ENCODE results near the gene TCN2. TPM values are rescaled to one million over a fixed set of nuclear protein-coding genes. Genes with fewer than 3 reads are reported as not detected.

The TCN2 gene
- total RNA-seq, 1 experiment from 2014 or later = 2.4 TPM

- intact Hi-C loops (cut with micrococcal nuclease; ENCODE audit: unreplicated experiment) = no loop called here
- POLR2A ChIA-PET = no interaction called here
- CTCF ChIA-PET = no interaction called here
- TF ChIP-seq CTCF (IDR thresholded peaks at IDR 0.05) = no peak
- no peak for TF ChIP-seq POLR2AphosphoS5 (IDR thresholded peaks at IDR 0.05; ENCODE audit: low read depth, low read length)
- no peak for TF ChIP-seq SIN3A (IDR thresholded peaks at IDR 0.05; ENCODE audit: borderline replicate concordance, insufficient read depth, low read depth, low read length)
- no peak for TF ChIP-seq TCF7L2 (IDR thresholded peaks at IDR 0.05; ENCODE audit: low read depth, low read length)
- no peak for TF ChIP-seq REST (IDR thresholded peaks at IDR 0.05; ENCODE audit: insufficient read depth in 1 of 2, low read depth in 2 of 2, low read length in 1 of 2)
- BruUV-seq (replicated peaks) = no TSS peak
- H3K4me3 ChIP-seq (ENCODE audit: low read depth in 2 of 2, low read length in 2 of 2) = no peak overlapping the region
- no peaks in the 10 kb centered on the region for H3K27me3 ChIP-seq (ENCODE audit: control insufficient read depth, insufficient read depth, low read length)
- 0 out of 2 replicates have a peak, but pooled peaks cover 2% of the 10 kb centered on the region for H3K36me3 ChIP-seq (ENCODE audit: control insufficient read depth, insufficient read depth, low read length)
- no peaks in the 10 kb centered on the region for H3K9me3 ChIP-seq (ENCODE audit: control insufficient read depth, insufficient read depth, low read depth, low read length)
- in situ Hi-C loops (cut with HindIII; ENCODE audit: low pct_unique_long_range_greater_than_20kb, low sequenced_read_pairs) = no loop called here
- ATAC-seq (0 out of 2 replicates have a peak, but pooled peaks have one; percentile 26), DNase-seq (ENCODE audit: low read depth, low spot score) (no peak)
- peaks cover 11% of the 10 kb centered on the region for H3K4me1 ChIP-seq (ENCODE audit: control insufficient read depth, insufficient read depth, low read length)
- H3K27ac ChIP-seq (ENCODE audit: low read length) = no peak overlapping the region
Measured at GRCh38 chr22:30572840-30573593, 34.0 kb upstream of the TCN2 start.

- POLR2A ChIA-PET = no interaction called here
- CTCF ChIA-PET = no interaction called here
Measured at GRCh38 chr22:30573594-30574094, 33.3 kb upstream of the TCN2 start.

More at GRCh38 chr22:30573594-30574094, 33.3 kb upstream of the TCN2 start:
- Histone ChIP-seq H3K27me3 (ENCODE audit: control insufficient read depth, insufficient read depth, low read length) (no peaks in the 10 kb centered on the region), H3K4me3 (ENCODE audit: low read depth in 2 of 2, low read length in 2 of 2) (no peak overlapping the region), H3K36me3 (ENCODE audit: control insufficient read depth, insufficient read depth, low read length) (0 out of 2 replicates have a peak, but pooled peaks cover 2% of the 10 kb centered on the region), H3K9me3 (ENCODE audit: control insufficient read depth, insufficient read depth, low read depth, low read length) (no peaks in the 10 kb centered on the region), H3K4me1 (ENCODE audit: control insufficient read depth, insufficient read depth, low read length) (peaks cover 11% of the 10 kb centered on the region), H3K27ac (ENCODE audit: low read length) (no peak overlapping the region)
- in situ Hi-C loops (cut with HindIII; ENCODE audit: low pct_unique_long_range_greater_than_20kb, low sequenced_read_pairs) = no loop called here
- TF ChIP-seq TCF7L2 (IDR thresholded peaks at IDR 0.05; ENCODE audit: low read depth, low read length) = no peak
- no peak for TF ChIP-seq REST (IDR thresholded peaks at IDR 0.05; ENCODE audit: insufficient read depth in 1 of 2, low read depth in 2 of 2, low read length in 1 of 2)
- no peak for TF ChIP-seq SIN3A (IDR thresholded peaks at IDR 0.05; ENCODE audit: borderline replicate concordance, insufficient read depth, low read depth, low read length)
- TF ChIP-seq CTCF (IDR thresholded peaks at IDR 0.05) = no peak
- no peak for TF ChIP-seq POLR2AphosphoS5 (IDR thresholded peaks at IDR 0.05; ENCODE audit: low read depth, low read length)
- DNase-seq (ENCODE audit: low read depth, low spot score) (no peak), ATAC-seq (peak; percentile 45; the same call in 1 of the 2 replicates)
- BruUV-seq (replicated peaks) = no TSS peak
- intact Hi-C loops (cut with micrococcal nuclease; ENCODE audit: unreplicated experiment) = no loop called here
